ENCODE results near the gene B9D2. TPM values are rescaled to one million over a fixed set of nuclear protein-coding genes. Genes with fewer than 3 reads are reported as not detected.

Gene B9D2
- polyA plus RNA-seq, 1 of the 3 experiments (the other 2 are of a cell fraction): 13.3 TPM

DNA sequence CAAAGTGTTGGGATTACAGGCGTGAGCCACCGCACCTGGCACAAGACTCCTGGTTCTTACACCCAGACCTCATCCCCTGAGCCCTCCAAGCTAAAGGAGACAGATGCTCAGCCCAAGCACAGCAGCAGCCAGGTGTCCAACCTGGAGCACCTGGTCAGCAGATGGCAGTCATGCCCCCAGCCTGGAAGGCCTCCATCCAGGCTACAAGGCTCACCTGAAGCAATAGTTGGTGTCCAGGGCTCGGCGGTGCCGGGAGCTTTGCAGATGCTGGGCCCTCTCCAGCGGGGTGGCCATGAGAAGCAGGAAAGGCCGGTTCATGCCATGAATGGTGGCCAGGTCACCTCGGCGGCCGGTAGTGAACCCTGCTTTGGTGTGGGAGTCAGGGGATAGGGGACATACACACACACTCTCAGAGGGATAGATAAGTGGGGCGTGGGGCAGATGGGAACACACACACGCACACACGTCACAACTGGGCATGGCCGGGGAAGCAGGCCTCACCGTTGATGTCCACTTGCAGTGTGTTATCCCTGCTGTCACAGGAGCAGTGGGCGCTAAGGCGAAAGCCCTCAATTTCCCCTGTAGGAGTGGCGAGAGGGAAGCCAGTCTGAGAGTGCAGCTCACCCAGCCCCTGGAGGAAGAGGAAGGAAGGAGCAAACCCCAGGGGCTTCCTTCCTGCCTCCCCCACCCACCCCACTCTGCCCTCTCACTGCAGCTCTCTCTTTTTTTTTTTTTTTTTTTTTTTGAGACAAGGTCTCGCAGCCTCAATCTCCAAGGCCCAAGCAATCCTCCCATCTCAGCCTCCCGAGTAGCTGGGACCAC is 22.1 kb downstream of the B9D2 start:
- H3K27ac ChIP-seq (ENCODE audit: low read depth in 2 of 2, low read length in 1 of 2): no peak overlapping the region
- no peaks in the 10 kb centered on the region for H3K9me3 ChIP-seq
- no peaks in the 10 kb centered on the region for H3K9me2 ChIP-seq
- H3K36me3 ChIP-seq (replicated peaks in 1 of 2; ENCODE audit: control insufficient read depth in 1 of 2, insufficient read depth in 2 of 2, low read length in 1 of 2): peaks cover 9 to 76% of the 10 kb centered on the region in 2 experiments
- no peaks in the 10 kb centered on the region for H3K27me3 ChIP-seq (ENCODE audit: insufficient read depth)
- POLR2A ChIA-PET: no interaction called here
- peaks cover 91% of the 10 kb centered on the region for H4K20me1 ChIP-seq (ENCODE audit: insufficient read depth)
- WGBS (ENCODE audit: low lambda C conversion rate): 98% methylated on average over 16 of the region's 20 CpGs
- no peaks in the 10 kb centered on the region for H3K4me1 ChIP-seq (ENCODE audit: control insufficient read depth in 1 of 2, insufficient read depth in 2 of 2, low read depth in 1 of 2, low read length in 1 of 2)
- no peak overlapping the region for H3K9ac ChIP-seq
- H3F3A ChIP-seq (replicated peaks; ENCODE audit: insufficient read depth): peaks cover 26% of the 10 kb centered on the region
- H3K4me2 ChIP-seq: no peak overlapping the region
- no peak for TF ChIP-seq FOSL2 (IDR thresholded peaks at IDR 0.05; ENCODE audit: borderline replicate concordance, low read depth)
- no peak for TF ChIP-seq RXRA (IDR thresholded peaks at IDR 0.05; ENCODE audit: borderline replicate concordance, low read depth)
- TF ChIP-seq GATA2 (CRISPR knock-in tag; IDR thresholded peaks at IDR 0.05): no peak
- no peak for TF ChIP-seq FOXJ3 (CRISPR knock-in tag; IDR thresholded peaks at IDR 0.05)
- no peak for TF ChIP-seq MXI1 (IDR thresholded peaks at IDR 0.05; ENCODE audit: low read depth, low read length)
- TF ChIP-seq, protein P1, sequence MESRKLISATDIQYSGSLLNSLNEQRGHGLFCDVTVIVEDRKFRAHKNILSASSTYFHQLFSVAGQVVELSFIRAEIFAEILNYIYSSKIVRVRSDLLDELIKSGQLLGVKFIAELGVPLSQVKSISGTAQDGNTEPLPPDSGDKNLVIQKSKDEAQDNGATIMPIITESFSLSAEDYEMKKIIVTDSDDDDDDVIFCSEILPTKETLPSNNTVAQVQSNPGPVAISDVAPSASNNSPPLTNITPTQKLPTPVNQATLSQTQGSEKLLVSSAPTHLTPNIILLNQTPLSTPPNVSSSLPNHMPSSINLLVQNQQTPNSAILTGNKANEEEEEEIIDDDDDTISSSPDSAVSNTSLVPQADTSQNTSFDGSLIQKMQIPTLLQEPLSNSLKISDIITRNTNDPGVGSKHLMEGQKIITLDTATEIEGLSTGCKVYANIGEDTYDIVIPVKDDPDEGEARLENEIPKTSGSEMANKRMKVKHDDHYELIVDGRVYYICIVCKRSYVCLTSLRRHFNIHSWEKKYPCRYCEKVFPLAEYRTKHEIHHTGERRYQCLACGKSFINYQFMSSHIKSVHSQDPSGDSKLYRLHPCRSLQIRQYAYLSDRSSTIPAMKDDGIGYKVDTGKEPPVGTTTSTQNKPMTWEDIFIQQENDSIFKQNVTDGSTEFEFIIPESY (IDR thresholded peaks at IDR 0.05; ENCODE audit: borderline replicate concordance, low read depth): no peak
- TF ChIP-seq CHD2 (IDR thresholded peaks at IDR 0.05; ENCODE audit: low read length, partially characterized antibody): no peak
- TF ChIP-seq, protein P2, sequence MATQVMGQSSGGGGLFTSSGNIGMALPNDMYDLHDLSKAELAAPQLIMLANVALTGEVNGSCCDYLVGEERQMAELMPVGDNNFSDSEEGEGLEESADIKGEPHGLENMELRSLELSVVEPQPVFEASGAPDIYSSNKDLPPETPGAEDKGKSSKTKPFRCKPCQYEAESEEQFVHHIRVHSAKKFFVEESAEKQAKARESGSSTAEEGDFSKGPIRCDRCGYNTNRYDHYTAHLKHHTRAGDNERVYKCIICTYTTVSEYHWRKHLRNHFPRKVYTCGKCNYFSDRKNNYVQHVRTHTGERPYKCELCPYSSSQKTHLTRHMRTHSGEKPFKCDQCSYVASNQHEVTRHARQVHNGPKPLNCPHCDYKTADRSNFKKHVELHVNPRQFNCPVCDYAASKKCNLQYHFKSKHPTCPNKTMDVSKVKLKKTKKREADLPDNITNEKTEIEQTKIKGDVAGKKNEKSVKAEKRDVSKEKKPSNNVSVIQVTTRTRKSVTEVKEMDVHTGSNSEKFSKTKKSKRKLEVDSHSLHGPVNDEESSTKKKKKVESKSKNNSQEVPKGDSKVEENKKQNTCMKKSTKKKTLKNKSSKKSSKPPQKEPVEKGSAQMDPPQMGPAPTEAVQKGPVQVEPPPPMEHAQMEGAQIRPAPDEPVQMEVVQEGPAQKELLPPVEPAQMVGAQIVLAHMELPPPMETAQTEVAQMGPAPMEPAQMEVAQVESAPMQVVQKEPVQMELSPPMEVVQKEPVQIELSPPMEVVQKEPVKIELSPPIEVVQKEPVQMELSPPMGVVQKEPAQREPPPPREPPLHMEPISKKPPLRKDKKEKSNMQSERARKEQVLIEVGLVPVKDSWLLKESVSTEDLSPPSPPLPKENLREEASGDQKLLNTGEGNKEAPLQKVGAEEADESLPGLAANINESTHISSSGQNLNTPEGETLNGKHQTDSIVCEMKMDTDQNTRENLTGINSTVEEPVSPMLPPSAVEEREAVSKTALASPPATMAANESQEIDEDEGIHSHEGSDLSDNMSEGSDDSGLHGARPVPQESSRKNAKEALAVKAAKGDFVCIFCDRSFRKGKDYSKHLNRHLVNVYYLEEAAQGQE (IDR thresholded peaks at IDR 0.05; ENCODE audit: low read depth, low read length): no peak
- TF ChIP-seq RCOR1 (IDR thresholded peaks at IDR 0.05; ENCODE audit: low read length): no peak
- TF ChIP-seq, protein P3, sequence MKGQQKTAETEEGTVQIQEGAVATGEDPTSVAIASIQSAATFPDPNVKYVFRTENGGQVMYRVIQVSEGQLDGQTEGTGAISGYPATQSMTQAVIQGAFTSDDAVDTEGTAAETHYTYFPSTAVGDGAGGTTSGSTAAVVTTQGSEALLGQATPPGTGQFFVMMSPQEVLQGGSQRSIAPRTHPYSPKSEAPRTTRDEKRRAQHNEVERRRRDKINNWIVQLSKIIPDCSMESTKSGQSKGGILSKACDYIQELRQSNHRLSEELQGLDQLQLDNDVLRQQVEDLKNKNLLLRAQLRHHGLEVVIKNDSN (IDR thresholded peaks at IDR 0.05; ENCODE audit: borderline replicate concordance, low read depth): no peak
- TF ChIP-seq TEAD4 (IDR thresholded peaks at IDR 0.05; ENCODE audit: borderline replicate concordance, insufficient read depth): no peak
- TF ChIP-seq, protein P4, sequence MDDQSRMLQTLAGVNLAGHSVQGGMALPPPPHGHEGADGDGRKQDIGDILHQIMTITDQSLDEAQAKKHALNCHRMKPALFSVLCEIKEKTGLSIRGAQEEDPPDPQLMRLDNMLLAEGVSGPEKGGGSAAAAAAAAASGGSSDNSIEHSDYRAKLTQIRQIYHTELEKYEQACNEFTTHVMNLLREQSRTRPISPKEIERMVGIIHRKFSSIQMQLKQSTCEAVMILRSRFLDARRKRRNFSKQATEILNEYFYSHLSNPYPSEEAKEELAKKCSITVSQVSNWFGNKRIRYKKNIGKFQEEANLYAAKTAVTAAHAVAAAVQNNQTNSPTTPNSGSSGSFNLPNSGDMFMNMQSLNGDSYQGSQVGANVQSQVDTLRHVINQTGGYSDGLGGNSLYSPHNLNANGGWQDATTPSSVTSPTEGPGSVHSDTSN (IDR thresholded peaks at IDR 0.05): no peak
- TF ChIP-seq TAF1 (IDR thresholded peaks at IDR 0.05; ENCODE audit: borderline replicate concordance, low read depth, low read length): no peak
- TF ChIP-seq EP300 (IDR thresholded peaks at IDR 0.05; ENCODE audit: borderline replicate concordance in 1 of 2, low read depth in 1 of 2, low read length in 1 of 2): no peak
- TF ChIP-seq SMC3 (IDR thresholded peaks at IDR 0.05; ENCODE audit: low read depth, low read length): no peak
- no peak for TF ChIP-seq EZH2phosphoT487 (IDR thresholded peaks at IDR 0.05; ENCODE audit: borderline replicate concordance, low read depth)
- TF ChIP-seq, protein P5, sequence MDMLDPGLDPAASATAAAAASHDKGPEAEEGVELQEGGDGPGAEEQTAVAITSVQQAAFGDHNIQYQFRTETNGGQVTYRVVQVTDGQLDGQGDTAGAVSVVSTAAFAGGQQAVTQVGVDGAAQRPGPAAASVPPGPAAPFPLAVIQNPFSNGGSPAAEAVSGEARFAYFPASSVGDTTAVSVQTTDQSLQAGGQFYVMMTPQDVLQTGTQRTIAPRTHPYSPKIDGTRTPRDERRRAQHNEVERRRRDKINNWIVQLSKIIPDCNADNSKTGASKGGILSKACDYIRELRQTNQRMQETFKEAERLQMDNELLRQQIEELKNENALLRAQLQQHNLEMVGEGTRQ (IDR thresholded peaks at IDR 0.05; ENCODE audit: borderline replicate concordance, low read depth, low read length): no peak
- TF ChIP-seq SIN3A (IDR thresholded peaks at IDR 0.05; ENCODE audit: borderline replicate concordance, low read depth, low read length): no peak
- TF ChIP-seq, protein P6, sequence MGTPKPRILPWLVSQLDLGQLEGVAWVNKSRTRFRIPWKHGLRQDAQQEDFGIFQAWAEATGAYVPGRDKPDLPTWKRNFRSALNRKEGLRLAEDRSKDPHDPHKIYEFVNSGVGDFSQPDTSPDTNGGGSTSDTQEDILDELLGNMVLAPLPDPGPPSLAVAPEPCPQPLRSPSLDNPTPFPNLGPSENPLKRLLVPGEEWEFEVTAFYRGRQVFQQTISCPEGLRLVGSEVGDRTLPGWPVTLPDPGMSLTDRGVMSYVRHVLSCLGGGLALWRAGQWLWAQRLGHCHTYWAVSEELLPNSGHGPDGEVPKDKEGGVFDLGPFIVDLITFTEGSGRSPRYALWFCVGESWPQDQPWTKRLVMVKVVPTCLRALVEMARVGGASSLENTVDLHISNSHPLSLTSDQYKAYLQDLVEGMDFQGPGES (IDR thresholded peaks at IDR 0.05; ENCODE audit: low read depth, low read length): no peak
- H3K79me2 ChIP-seq (ENCODE audit: insufficient read depth): peaks cover 96% of the 10 kb centered on the region
- no peak overlapping the region for H3K4me3 ChIP-seq (ENCODE audit: low read depth in 2 of 2, low read length in 1 of 2)
- no peak overlapping the region for H2AFZ ChIP-seq (ENCODE audit: low read depth)
- CTCF ChIA-PET: interaction anchor here (0.6 to 1.8 kb wide), 3 partner anchors 11 to 20 kb away, joined by 3 to 6 read pairs (median 3); no protein-coding TSS in a partner anchor
- peak; percentile 8 for DNase-seq

All from SK-N-SH (cell line).